ENCODE measurements around the gene NOXO1.

- TF ChIP-seq CTCF (conservative IDR thresholded peaks at IDR 0.05 in 1 of 2, IDR thresholded peaks at IDR 0.05 in 1 of 2; ENCODE audit: extremely low read depth in 1 of 2, insufficient read depth in 1 of 2, low read depth in 1 of 2, low read length in 2 of 2), result no peak
- TF ChIP-seq EZH2 (IDR thresholded peaks at IDR 0.05; ENCODE audit: borderline replicate concordance, low read length), result no peak
Observed at GRCh38 chr16:2022723-2023091, 41.4 kb upstream of the NOXO1 start.
